NCI-H2196 (cell line): ENCODE measurements around the gene AKR1C3.
"Not testable (repeated sequence)": the region's sequence is repeated elsewhere in the genome, so short reads cannot be mapped to it uniquely, and the experiment has no call there.

ENCODE experiments used
- DNase-seq: peaks from one replicate; lab custom pipeline; 2025; ENCODE audit not compliant: unreplicated experiment; lab: John Stamatoyannopoulos, UW

The AKR1C3 gene

GRCh38 chr10:5088703-5089261, 5.4 kb upstream of the AKR1C3 start:
- no peak for DNase-seq

GRCh38 chr10:5089865-5090264, 4.3 kb upstream of the AKR1C3 start:
- DNase-seq, result peak; percentile 4

- DNase-seq, result no peak
These were observed 3.7 kb upstream of the AKR1C3 start for GRCh38 chr10:5090551-5090950.

DNA sequence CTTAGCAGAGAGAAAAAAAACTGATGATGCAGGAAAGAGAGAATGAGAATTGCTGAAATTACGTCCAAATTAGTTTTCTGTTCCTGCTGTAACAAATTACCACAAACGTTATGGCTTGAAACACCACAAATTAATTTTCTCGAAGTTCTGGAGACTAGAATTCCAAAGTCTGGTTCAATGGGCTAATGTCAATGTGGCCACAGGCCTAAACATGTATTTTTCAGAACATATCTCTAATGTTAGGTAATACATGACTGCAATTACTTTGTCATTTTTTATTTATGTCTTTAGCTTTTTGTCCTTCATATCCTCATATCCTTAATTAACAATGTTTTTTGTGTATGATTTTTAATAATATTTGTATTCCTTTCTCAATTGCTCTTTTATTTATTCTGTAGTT, 3.0 kb upstream of the AKR1C3 start:
- DNase-seq, result no peak

DNA sequence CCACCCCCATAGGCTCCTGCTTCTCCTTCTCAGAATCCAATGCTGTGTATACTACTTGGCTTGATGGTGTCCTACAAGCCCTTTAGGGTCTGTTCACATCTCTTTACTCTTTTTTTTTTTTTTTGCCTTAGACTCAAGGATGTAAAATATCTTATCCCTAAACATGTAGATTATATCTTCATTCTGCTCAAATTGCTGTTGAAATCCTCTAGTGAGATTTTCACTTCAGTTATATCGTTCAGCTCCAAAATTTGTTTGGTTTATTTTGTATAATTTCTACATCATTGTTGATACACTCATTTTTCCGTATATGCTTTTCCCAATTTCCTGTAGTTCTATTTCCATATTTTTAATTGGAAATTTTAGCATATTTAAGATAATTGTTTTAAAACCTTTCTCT, 1.8 kb upstream of the AKR1C3 start:
- no peak for DNase-seq

DNA sequence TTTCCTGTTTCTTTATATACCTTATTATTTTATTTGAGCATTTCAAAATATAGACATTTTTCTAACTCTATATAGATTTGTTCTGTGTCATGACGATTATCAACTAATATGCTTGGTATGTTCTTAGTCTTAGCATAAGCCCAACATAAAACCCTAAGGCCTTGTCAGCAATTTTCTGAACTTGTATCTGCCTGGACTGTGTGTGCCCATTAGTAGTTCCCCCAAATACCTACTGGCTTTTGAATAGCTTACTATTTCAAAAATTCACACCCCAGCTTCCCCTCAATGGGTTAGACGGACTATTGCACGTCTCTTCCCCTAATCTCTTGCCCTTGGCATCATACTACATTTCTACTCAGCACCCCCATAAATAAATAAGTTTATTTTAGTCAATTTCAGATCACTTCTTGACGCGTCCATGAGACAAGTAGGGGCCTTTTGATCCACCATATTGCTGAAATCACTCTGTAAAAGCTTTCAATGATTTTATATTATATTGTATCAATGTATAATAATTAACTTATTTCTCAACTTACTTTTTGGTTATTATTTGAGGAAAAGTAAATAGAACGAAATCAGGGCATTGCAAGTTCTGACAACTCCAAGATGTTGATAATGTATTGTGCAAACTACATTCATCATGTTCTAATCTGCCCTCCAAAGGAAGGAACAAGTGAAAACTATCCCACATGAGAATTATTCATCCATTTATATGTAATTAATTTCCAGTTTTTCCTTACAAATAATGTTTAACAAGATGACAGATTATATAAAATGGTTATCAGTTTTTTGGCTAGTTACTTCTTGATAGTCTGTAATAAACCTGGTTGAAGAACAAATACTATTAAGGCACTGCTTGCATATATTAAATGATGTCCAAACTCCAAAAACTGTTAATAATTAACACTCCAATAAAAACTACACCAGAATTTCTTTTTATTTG, 1.1 kb upstream of the AKR1C3 start:
- DNase-seq, result no peak

GRCh38 chr10:5095687-5096086, 1.5 kb downstream of the AKR1C3 start:
- no peak for DNase-seq

GRCh38 chr10:5096108-5096507, 1.9 kb downstream of the AKR1C3 start:
- DNase-seq, result no peak

DNA sequence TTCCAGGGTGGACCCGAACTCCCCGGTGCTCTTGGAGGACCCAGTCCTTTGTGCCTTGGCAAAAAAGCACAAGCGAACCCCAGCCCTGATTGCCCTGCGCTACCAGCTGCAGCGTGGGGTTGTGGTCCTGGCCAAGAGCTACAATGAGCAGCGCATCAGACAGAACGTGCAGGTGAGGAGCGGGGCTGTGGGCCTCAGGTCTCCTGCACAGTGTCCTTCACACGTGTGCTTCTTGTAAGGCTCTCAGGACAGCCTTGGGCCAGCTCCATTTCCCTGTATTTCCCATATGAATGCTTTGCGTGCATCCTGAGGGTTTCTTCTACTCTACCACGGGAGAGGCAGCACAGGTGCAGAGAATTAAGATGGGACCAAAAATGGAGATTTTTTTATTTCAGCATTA, 8.3 kb downstream of the AKR1C3 start:
- DNase-seq, result not testable (repeated sequence)

- DNase-seq, result no peak
These were observed 9.3 kb downstream of the AKR1C3 start for GRCh38 chr10:5103481-5103880.

DNA sequence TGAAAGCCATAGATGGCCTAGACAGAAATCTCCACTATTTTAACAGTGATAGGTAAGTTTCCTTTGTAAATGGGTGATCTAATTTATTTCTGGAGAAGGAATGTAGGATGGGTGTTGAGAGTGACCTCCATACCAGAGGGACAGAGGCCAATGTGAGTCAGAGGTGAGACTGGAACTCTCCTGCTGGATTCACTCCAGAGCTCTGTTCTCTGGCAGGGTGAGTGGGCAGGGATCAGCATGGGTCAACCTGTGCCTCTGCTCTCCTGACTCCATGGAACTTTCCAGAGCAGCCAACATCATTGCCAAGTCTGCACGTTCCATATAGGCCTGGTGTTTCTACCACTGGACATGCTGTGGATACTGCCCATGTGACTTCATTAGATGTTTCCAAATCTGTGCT, 11.4 kb downstream of the AKR1C3 start:
- no peak for DNase-seq

DNA sequence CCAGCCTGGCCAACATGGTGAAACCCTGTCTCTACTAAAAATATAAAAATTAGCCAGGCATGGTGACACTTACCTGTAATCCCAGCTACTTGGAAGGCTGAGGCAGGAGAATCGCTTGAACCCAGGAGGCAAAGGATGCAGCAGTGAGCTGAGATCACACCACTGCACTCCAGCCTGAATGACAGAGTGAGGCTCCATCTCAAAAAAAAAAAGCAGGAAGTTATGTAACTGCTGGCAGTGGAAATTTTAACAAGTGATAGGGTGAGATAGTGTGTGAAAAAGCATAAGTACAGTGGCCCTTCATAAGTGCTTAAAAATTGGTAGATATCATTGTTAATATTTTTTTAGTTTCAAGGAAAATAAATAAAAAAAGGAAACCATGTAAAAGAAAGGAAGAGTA, 12.3 kb downstream of the AKR1C3 start:
- DNase-seq, result no peak

DNA sequence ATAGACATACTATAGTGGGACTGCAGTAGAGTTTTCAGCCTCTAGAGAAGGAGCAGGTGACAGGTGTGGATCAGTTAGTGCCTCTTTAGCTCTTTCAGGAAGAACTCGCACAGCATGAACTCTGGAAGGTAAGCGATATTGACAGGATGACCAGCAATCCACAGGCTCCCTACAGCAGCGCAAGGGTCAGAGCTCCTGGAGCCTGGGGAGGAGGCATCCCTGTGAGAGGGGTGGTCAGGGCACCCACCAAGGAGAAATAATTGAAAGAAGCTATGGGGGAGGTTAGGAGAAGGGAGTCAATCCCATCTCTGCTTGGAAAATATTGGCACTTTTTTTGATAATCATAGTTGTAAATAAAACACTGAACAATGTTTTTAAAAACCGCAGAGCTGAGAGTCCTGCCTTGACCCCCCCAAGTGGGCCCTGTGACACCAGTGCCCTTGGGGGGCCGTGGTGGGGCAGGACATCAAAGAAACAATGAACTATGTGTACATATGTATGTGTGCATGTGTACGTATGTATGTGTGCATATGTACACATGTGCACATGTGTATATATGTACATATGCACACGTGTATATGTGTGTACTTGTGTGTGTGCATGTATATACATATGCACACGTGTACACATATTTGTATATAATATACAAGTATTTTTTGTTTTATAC, 13.8 kb downstream of the AKR1C3 start:
- no peak for DNase-seq

- DNase-seq, result no peak
These were observed 14.6 kb downstream of the AKR1C3 start for GRCh38 chr10:5108658-5109416.

- not testable (repeated sequence) for DNase-seq
These were observed 15.6 kb downstream of the AKR1C3 start for GRCh38 chr10:5109861-5110260.

DNA sequence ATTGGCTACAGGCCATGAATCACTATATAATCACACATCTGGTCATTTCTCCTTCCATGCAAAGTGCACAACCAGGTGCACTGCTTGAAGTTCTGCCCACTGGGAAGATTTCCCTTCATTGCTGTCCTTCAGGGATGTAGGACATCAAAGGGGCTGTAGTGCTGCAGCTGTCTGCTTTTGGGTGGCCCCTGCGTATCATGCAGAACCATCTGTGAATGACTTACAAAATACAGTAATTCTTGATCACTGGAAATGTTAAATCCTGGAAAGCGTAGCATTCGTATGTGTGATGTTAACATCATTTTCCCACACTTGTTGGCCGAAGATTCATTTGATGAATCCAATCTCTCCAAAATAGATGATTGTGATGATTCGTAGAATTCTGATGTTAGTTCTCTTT, 22.4 kb downstream of the AKR1C3 start:
- no peak for DNase-seq

DNA sequence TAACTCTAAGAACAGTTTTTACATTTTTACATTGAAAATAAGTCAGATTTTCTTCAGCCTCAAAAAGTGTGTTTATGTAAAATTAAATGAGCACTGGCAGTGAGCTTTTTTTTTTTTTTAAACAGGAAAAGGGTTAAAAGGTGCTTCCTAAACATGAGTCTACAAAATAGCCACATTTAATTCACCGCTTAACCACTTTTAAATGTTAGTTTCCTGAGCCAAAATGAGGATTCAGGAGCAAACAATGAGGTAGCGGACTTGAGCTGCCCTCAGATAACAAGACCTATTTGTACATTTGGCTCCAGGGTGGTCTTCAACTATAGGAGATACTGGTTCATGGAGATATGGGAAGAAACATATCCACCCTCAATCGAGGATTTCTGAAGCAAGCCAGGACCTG, 22.8 kb downstream of the AKR1C3 start:
- no peak for DNase-seq

- not testable (repeated sequence) for DNase-seq
These were observed 25.8 kb downstream of the AKR1C3 start for GRCh38 chr10:5119997-5120396.

DNA sequence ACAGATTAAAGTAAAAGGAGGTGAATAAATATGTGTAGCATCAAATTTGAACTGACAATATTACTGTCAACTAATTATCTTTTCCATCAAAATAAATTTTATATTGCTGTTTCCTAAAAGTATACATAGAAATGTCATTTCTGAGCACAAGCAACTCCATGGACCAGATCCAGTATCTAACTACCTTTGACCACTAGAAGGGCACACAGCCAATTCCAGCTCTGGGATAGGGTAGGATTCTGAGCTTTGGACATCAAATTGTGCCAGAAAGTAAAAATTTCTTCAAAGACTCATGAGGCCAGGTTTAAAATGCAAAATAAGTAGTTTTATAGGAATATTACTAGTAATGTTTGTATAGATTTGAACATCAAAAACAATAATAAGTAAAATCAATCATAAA, 29.7 kb downstream of the AKR1C3 start:
- no peak for DNase-seq

- DNase-seq, result no peak
These were observed 31.3 kb downstream of the AKR1C3 start for GRCh38 chr10:5125315-5126044.

GRCh38 chr10:5135581-5135980, 41.4 kb downstream of the AKR1C3 start:
- no peak for DNase-seq
